Activated CD8-positive, alpha-beta memory T cell treated with anti-CD3 and anti-CD28 coated beads, Interleukin-2, amount 50 U/mL, for 24 hours (primary cell): Measurements from ENCODE around the gene BHLHA15.

ENCODE experiments used
- DNase-seq: peaks from one replicate; pipeline ENCODE4 v3.0.0-alpha.2; 2020; ENCODE audit errors: extremely low read depth

The BHLHA15 gene

GRCh38 chr7:98211221-98211675 is at the start of gene BHLHA15:
TSS of gene BHLHA15 (plus strand) at chr7:98211439. CDS start at chr7:98212310, 871 bp downstream.
- DNase-seq: no peak

GRCh38 chr7:98162758-98163157 is 48.5 kb upstream of the BHLHA15 start:
- DNase-seq: no peak

DNA sequence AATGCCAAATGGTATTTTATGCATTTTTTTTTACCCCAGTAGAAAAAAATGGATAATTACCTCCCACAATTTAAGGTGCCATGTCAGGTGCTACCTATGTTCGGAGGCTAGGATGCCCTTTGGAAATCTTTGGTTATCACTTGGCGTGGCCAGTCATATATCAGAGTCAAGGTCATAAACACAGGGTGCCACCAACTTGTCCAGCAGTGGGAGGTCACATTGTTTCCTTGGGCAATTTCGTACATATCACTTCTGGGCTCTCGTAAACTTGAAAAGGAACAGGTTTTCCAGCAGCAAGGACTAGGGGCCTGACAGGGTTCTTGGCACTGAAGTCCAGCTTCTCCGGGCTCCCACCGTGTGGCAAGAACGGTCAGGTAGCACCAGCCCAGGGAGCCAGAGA is 48.0 kb upstream of the BHLHA15 start:
- DNase-seq: no peak

DNA sequence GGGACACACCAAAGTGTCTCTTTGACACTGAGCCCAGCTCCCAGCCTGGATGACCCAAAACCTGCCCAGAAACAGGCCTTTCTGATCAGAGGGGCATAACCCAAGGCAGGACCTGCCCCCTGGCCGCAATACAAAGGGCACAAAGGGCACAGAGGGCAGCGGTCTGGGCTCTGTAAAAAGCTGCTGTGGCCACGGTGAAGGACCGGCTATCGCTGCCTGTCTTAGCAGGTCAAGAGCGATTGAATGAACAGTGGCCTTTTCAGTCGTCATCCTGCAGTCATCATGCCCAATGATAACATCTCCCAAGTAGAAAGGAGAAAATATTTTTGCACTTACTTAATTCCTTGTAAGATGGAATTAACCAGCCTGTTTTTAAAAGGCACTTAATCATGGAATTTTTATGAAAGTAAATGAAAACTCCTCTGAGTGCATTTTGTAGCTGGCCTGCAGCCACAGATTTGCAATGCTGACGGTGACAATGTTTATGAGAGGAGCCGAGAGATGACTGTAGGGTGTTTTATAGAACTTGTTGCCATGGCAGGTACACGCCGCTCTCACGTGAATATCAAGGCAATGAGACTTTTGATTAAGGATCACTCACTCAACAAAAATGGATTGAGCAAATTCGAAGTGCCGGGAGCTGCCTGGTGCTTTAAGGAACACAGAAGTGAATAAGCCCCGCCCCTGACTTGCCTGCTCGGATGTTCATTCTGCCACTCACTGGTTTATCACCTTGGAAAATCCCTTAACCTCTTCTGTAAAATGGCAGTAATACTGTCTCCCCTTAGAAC is 47.3 kb upstream of the BHLHA15 start:
- no peak for DNase-seq

- DNase-seq: no peak
These were observed 45.2 kb upstream of the BHLHA15 start for GRCh38 chr7:98165827-98166667.

- no peak for DNase-seq
These were observed 44.6 kb upstream of the BHLHA15 start for GRCh38 chr7:98166668-98166970.

DNA sequence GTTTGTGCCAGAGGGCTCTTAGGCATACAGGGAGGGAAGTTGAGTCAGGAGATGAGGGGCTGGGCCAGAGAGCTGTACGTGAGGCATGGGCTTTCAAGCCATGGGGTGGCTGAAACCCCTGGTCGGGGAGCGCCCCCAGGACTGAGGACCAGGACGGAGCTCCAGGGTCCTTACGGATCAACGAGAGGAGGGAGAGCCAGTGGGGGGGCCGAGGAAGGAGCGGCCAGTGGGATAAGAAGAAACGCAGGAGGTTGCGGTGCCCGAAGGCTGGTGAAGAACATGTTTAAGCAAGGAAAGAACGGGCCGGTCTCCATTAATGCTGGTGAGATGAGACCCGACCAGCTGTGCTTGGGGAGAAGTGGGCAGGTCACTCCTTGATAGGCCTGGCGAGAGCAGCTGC is 43.6 kb upstream of the BHLHA15 start:
- DNase-seq: no peak

- DNase-seq: peak; percentile 21
These were observed 42.9 kb upstream of the BHLHA15 start for GRCh38 chr7:98168181-98168903.

DNA sequence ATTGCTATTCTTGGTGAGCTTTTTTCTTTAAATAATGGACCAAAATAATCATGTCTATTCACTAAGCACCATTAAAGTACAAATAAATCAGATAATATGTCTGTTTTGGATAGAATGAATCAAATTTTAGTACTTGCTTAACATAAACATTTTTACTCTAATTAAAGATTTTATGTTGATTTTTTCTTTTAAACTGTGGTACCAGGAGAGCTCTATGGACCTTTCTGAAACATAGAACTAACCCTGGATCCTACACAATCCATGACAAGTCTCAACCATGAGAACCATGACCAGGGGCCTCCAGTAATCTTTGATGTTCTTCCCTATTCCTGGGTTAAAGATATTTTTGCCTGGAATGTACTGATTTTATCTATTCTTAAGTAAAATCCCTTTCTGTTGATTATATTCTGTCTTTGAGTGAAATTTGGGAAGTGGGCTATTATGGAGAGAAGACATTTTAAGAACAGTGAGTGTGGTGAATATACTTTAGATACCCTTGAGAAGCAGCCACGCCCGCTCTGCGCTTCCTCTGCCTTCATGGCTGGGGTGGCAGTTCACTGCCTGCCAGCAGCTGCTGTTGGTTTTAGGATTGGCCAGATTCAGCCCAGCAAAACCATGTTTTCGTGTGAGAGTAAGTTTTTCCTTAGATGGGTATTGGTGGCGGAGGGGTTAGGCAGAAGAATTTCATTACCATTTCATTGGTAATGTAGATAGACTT is 42.2 kb upstream of the BHLHA15 start:
- DNase-seq: no peak

DNA sequence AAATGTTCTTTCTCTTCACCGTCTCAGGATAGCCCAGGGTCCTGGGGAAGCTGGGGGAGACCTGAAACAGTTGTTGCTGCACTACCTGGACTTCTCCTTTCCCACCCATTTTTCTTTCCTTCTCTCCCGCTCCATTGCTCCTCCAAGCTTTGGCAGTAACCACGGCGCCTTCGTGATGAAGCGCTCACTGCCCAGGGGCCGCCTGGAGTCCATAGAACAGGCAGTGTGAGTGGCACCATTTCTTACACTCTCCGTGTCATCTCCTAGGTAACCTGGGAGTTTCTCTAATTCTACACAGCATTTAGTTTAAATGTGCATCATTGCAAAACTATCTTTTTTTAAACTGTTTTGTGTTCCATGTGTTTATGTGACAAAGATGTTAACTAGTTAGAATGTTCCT is 40.3 kb upstream of the BHLHA15 start:
- no peak for DNase-seq

GRCh38 chr7:98171449-98171848 is 39.8 kb upstream of the BHLHA15 start:
- no peak for DNase-seq

DNA sequence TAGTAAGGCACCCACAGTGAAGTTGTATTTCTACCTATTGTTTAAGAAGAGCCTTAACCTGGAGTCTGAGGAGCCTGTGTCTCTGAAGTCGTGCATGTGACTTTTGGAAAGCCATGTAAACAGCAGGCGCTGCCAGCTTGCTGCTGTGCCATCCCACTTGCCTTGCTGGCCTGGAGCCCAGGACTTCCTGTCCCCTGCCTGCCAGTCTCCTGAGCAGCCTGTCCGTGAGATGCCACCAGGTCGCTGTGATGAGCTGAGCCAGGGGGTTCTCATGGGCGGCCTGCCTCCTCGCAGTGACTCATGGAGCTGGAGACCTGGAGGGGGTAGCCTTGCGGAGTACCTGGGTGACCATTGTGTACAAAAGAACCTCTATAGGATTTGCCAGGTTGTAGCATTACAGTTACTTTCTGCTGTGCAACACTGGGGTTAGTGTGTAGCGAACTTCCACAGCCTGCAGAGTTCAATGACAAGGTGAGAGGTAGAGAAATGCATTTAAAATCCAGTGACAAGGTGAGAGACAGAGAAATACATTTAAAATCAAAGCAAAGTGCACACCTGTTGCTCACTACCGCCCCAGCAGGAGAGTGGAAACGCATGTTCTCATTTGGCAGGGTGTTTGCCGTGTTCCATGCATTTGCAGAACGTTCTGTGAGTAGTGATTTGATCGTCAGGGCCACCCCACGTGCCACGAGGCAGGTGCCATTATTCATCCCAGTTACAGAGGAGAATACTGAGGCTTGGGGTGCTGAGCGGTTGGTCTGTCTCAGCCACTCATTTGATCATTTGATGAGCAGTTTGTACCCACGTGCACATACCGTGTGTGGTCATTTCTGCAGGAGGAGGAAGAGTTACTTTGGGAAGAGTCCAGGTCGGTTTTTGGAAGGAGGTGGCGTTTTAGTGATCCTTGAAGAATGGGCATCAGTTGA is 36.6 kb upstream of the BHLHA15 start:
- DNase-seq: no peak

GRCh38 chr7:98175260-98175940 is 35.8 kb upstream of the BHLHA15 start:
- DNase-seq: no peak

DNA sequence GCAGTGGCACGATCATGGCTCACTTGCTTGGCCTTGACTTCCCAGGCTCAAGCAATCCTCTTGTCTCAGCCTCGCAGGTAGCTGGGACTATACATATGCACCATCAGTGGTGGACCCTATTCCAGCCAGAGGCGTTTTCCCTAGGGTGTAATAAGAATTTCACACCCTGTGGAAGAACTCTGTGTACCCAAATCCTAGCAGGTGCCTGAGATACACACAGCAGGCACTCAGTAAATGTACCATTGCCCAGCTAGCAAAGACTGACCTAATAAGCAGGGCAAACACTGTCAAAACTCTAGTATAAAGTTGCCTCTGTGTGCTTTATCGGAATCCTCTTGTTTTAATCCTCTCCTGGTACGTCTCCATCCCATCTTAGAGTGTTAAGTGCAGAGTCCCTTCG is 33.7 kb upstream of the BHLHA15 start:
- DNase-seq: no peak

GRCh38 chr7:98178321-98178720 is 32.9 kb upstream of the BHLHA15 start:
- DNase-seq: no peak

GRCh38 chr7:98178762-98179490 is 32.3 kb upstream of the BHLHA15 start:
- DNase-seq: no peak

DNA sequence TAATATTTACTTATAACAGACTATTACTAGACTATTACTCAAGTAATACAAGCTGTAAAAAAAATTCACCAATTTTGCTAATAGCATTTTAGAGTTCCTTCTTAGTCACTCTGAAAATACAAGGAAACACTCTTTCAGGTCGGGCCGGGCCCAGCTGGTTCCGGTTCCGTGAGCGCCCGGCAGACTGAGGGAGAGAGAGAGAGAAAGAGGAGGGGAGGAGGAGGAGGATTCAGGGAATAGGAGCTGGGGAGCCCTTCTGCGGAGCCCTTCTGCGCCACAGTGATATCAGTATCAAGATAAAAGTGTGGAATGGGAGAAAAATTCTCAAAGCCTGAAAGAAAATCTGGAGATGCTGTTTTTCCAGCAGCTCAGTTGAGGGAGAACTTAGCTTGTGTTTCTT is 30.5 kb upstream of the BHLHA15 start:
- no peak for DNase-seq

GRCh38 chr7:98185101-98185500 is 26.1 kb upstream of the BHLHA15 start:
- DNase-seq: no peak

DNA sequence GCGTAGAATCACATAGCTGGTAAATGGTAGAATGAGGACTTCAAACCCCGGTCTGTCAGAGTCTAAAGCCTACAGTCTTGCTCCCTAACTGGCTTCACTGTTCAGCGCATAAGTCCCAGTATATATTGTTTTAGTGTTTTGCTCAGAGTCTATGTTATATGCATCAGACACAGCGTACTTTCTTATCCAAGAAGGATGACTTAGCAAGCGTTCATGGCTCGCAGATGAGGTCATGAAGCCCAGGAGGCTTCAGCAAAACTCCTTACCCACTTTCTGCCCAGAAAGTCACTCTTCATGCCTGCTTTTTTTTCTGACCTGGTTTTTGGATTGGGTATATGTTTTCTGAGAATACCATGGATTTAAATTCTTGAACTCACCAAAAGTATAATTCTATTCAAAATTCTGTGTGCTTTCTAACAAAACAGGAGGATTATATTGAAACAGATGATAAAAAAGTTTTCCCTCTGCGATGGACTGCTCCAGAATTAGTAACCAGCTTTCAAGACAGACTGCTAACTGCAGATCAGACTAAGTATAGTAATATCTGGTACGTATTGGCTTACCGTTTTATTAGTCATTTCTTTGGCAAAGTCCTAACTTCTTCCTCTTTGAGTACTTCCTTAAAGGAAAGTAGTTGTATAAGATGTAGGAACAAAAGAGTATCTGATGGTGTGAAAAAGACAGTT is 24.6 kb upstream of the BHLHA15 start:
- no peak for DNase-seq
